Progenitor cell of endocrine pancreas (in vitro differentiated cells): ENCODE results near the gene CD320. TPM values are rescaled to one million over a fixed set of nuclear protein-coding genes. Genes with fewer than 3 reads are reported as not detected.
A peak's percentile ranks its signal among the peaks of the same experiment; 100 is the strongest.

Source experiments
- DNase-seq: peaks from one replicate; pipeline ENCODE4 v3.0.0; 2021; ENCODE audit warnings: low spot score; ENCODE audit not compliant: unreplicated experiment
- H3K27ac Mint-ChIP-seq: 2 replicates; pipeline ENCODE4 v1.8.0; 2021; ENCODE audit warnings: mild to moderate bottlenecking, moderate library complexity, mixed read lengths
- H3K27me3 Mint-ChIP-seq: 2 replicates; pipeline ENCODE4 v1.8.0; 2021; ENCODE audit warnings: mixed read lengths
- H3K36me3 Mint-ChIP-seq: 2 replicates; pipeline ENCODE4 v1.8.0; 2022; ENCODE audit warnings: mixed read lengths; ENCODE audit not compliant: insufficient read depth
- H3K4me1 Mint-ChIP-seq: 2 replicates; pipeline ENCODE4 v1.8.0; 2021; ENCODE audit warnings: low read depth, mixed read lengths
- H3K4me3 Mint-ChIP-seq: 2 replicates; pipeline ENCODE4 v1.8.0; 2021; ENCODE audit warnings: low read depth, mild to moderate bottlenecking, moderate library complexity, mixed read lengths
- H3K9me3 Mint-ChIP-seq: 2 replicates; pipeline ENCODE4 v1.8.0; 2021; ENCODE audit warnings: low read depth, mixed read lengths
- CTCF ChIP-seq: fragments of 200-600 bp; sonication (generic); IDR thresholded peaks from one replicate; pipeline ENCODE4 v1.5.0; 2021; ENCODE audit warnings: antibody characterized with exemption, mild to moderate bottlenecking; ENCODE audit not compliant: unreplicated experiment
- total RNA-seq: library from RNA; stranded (reverse); gene quantifications from 2 replicates; pipeline ENCODE4 v1.2.1, GENCODE V29; 2021

Gene CD320
- total RNA-seq, 1 donor from 2014 or later, result 63.1 TPM

- peaks cover 12% of the 10 kb centered on the region for H3K4me1 Mint-ChIP-seq
- no peak for TF ChIP-seq CTCF
- H3K4me3 Mint-ChIP-seq, result no peak overlapping the region
- H3K36me3 Mint-ChIP-seq, result peaks cover 5% of the 10 kb centered on the region
- peaks cover 4% of the 10 kb centered on the region for H3K9me3 Mint-ChIP-seq
- no peak for DNase-seq
- peak overlapping the region; percentile 20 for H3K27ac Mint-ChIP-seq
- H3K27me3 Mint-ChIP-seq, result peaks cover 24% of the 10 kb centered on the region
These were observed 17.3 kb upstream of the CD320 start for GRCh38 chr19:8325454-8325853.

- Mint-ChIP-seq H3K27ac (no peak overlapping the region), H3K4me3 (no peak overlapping the region), H3K36me3 (peaks cover 6% of the 10 kb centered on the region), H3K27me3 (peaks cover 16% of the 10 kb centered on the region), H3K4me1 (peaks cover 17% of the 10 kb centered on the region), H3K9me3 (peaks cover 4% of the 10 kb centered on the region)
- no peak for TF ChIP-seq CTCF
- DNase-seq, result no peak
These were observed 16.3 kb upstream of the CD320 start for GRCh38 chr19:8324186-8325050.

GRCh38 chr19:8323781-8324185 is 15.6 kb upstream of the CD320 start:
- H3K27me3 Mint-ChIP-seq, result peaks cover 16% of the 10 kb centered on the region
- no peak for TF ChIP-seq CTCF
- peaks cover 4% of the 10 kb centered on the region for H3K9me3 Mint-ChIP-seq
- H3K36me3 Mint-ChIP-seq, result peaks cover 6% of the 10 kb centered on the region
- H3K27ac Mint-ChIP-seq, result no peak overlapping the region
- peaks cover 17% of the 10 kb centered on the region for H3K4me1 Mint-ChIP-seq
- no peak overlapping the region for H3K4me3 Mint-ChIP-seq
- no peak for DNase-seq

- Mint-ChIP-seq H3K9me3 (peaks cover 4% of the 10 kb centered on the region), H3K4me1 (peaks cover 17% of the 10 kb centered on the region), H3K36me3 (peaks cover 6% of the 10 kb centered on the region), H3K27me3 (peaks cover 6% of the 10 kb centered on the region), H3K27ac (peak overlapping the region; percentile 98), H3K4me3 (peak overlapping the region; percentile 99)
- DNase-seq, result no peak
- TF ChIP-seq CTCF, result no peak
These were observed 14.5 kb upstream of the CD320 start for GRCh38 chr19:8322638-8322997.

- peaks cover 6% of the 10 kb centered on the region for H3K36me3 Mint-ChIP-seq
These were observed 14.0 kb upstream of the CD320 start for GRCh38 chr19:8321986-8322637.

More at GRCh38 chr19:8321986-8322637, 14.0 kb upstream of the CD320 start:
- no peak for TF ChIP-seq CTCF
- Mint-ChIP-seq H3K4me1 (peaks cover 17% of the 10 kb centered on the region), H3K4me3 (peak overlapping the region; percentile 99), H3K27ac (peak overlapping the region; percentile 98), H3K27me3 (peaks cover 5% of the 10 kb centered on the region), H3K9me3 (peaks cover 4% of the 10 kb centered on the region)
- DNase-seq, result no peak
